Neural cell (in vitro differentiated cells): Measurements from ENCODE around the gene HOMER2.

Experiments used
- CTCF ChIP-seq: fragments of 450-650 bp; IDR thresholded peaks from 2 replicates; pipeline ENCODE4 v1.5.1; 2014; ENCODE audit warnings: antibody characterized with exemption, mild to moderate bottlenecking, moderate library complexity; ENCODE audit not compliant: poor library complexity, severe bottlenecking
- EP300 ChIP-seq: fragments of 450-650 bp; conservative IDR thresholded peaks from 2 replicates; pipeline ENCODE4 v1.6.1; 2014; ENCODE audit warnings: antibody characterized with exemption, mild to moderate bottlenecking, moderate library complexity; ENCODE audit not compliant: poor library complexity, severe bottlenecking
- POLR2AphosphoS5 ChIP-seq: IDR thresholded peaks from 2 replicates; pipeline ENCODE4 v1.6.1; 2012
- REST ChIP-seq: IDR thresholded peaks from 2 replicates; pipeline ENCODE4 v1.6.1; 2012; ENCODE audit warnings: borderline replicate concordance
- SMC3 ChIP-seq: fragments of 450-650 bp; conservative IDR thresholded peaks from 2 replicates; pipeline ENCODE4 v1.6.1; 2014; ENCODE audit warnings: antibody characterized with exemption, mild to moderate bottlenecking, moderate library complexity; ENCODE audit not compliant: poor library complexity
- TAF1 ChIP-seq: IDR thresholded peaks from 2 replicates; pipeline ENCODE4 v1.6.1; 2012; ENCODE audit warnings: low read depth

DNA sequence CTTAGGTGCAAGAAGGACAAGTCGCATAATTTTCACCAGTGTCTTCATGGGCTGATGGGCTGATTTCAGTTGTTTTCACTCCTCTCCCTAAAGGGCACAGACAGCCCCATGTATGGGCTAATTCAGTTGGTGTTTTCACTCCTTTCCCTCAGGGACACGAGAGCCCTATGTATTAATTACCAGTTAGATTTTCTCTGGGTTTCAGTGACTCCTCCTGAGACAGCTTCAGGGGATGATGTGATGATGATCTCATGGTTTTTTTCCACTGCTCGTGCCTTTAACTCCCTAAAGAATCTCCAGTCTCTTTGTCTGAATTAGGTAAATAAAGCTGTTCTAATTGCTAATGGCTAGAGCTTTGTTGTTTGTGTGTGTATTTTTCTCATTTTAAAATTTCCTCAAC, 43.4 kb upstream of the HOMER2 start:
- no peak for TF ChIP-seq EP300
- no peak for TF ChIP-seq CTCF
- no peak for TF ChIP-seq SMC3
- TF ChIP-seq REST, result no peak
- no peak for TF ChIP-seq POLR2AphosphoS5
- no peak for TF ChIP-seq TAF1
